CD4-positive, alpha-beta T cell (primary cell): Measurements from ENCODE around the gene ADGRV1. TPM values are rescaled to one million over a fixed set of nuclear protein-coding genes. Genes with fewer than 3 reads are reported as not detected.

ENCODE experiments used
- ATAC-seq: fragments of 200-7000 bp; cut with Tn5 transposase; one replicate; pipeline ENCODE4 v1.10.0; 2022; ENCODE audit warnings: mild to moderate bottlenecking; ENCODE audit not compliant: poor library complexity
- CTCF ChIA-PET: fragments of 350-600 bp; sonication (Branson Sonifier 250); formaldehyde crosslinking; loops from one replicate; lab custom pipeline; 2021; ENCODE audit warnings: antibody characterized with exemption, inconsistent platforms; lab: Charles Lee
- POLR2A ChIA-PET: fragments of 350-600 bp; sonication (Branson Sonifier 250); formaldehyde crosslinking; loops from one replicate; lab custom pipeline; 2021; ENCODE audit warnings: antibody characterized with exemption, inconsistent platforms; lab: Charles Lee
- DNase-seq, 14 experiments: peaks; one replicate each; pipeline ENCODE4 v3.0.0-alpha.2; 2013 to 2020; ENCODE audit warnings: mixed read lengths in 2 of 14
- H3K27ac ChIP-seq, 2 donors: one replicate each; pipeline versions ENCODE4 v1.5.1 to v1.7.0; 2013; ENCODE audit warnings: low read length in 2 of 2, low read depth in 1 of 2, mild to moderate bottlenecking in 1 of 2
- H3K27me3 ChIP-seq, 2 experiments: 1 replicate in 1 of 2; 2 replicates in 1 of 2; pipeline versions ENCODE4 v1.6.1 to v1.7.0; 2013; ENCODE audit warnings: low read length in 2 of 2, control low read depth in 1 of 2, mild to moderate bottlenecking in 1 of 2, moderate library complexity in 1 of 2; ENCODE audit not compliant: insufficient read depth in 2 of 2, control insufficient read depth in 1 of 2
- H3K36me3 ChIP-seq: one replicate; pipeline ENCODE4 v1.6.1; 2013; ENCODE audit warnings: low read length, control low read depth; ENCODE audit not compliant: insufficient read depth
- H3K4me1 ChIP-seq: one replicate; pipeline ENCODE4 v1.6.1; 2013; ENCODE audit warnings: low read length, control low read depth; ENCODE audit not compliant: insufficient read depth
- H3K4me3 ChIP-seq: one replicate; pipeline ENCODE4 v1.5.1; 2013; ENCODE audit warnings: mild to moderate bottlenecking, low read length, moderate library complexity
- H3K9me3 ChIP-seq, 2 experiments: 1 replicate in 1 of 2; 2 replicates in 1 of 2; pipeline versions ENCODE4 v1.6.1 to v1.7.0; 2013; ENCODE audit warnings: low read length in 2 of 2, mild to moderate bottlenecking in 2 of 2, control low read depth in 1 of 2, moderate library complexity in 1 of 2; ENCODE audit not compliant: control insufficient read depth in 1 of 2, insufficient read depth in 1 of 2
- H3K27ac Mint-ChIP-seq: one replicate; pipeline ENCODE4 v1.8.0; 2020; ENCODE audit warnings: mixed read lengths
- H3K27me3 Mint-ChIP-seq: one replicate; pipeline ENCODE4 v1.8.0; 2021; ENCODE audit warnings: mixed read lengths
- H3K36me3 Mint-ChIP-seq: one replicate; pipeline ENCODE4 v1.8.0; 2021; ENCODE audit warnings: low read depth, mixed read lengths
- H3K4me1 Mint-ChIP-seq: one replicate; pipeline ENCODE4 v1.8.0; 2021; ENCODE audit warnings: low read depth, mixed read lengths
- H3K4me3 Mint-ChIP-seq: one replicate; pipeline ENCODE4 v1.8.0; 2020; ENCODE audit warnings: mild to moderate bottlenecking, mixed read lengths
- H3K9me3 Mint-ChIP-seq: one replicate; pipeline ENCODE4 v1.8.0; 2020; ENCODE audit warnings: mixed read lengths
- CTCF ChIP-seq: fragments of 200-600 bp; IDR thresholded peaks from one replicate; pipeline ENCODE4 v1.8.0; 2022; ENCODE audit warnings: antibody characterized with exemption, mild to moderate bottlenecking
- intact Hi-C, 2 experiments: fragments of 100-400 bp; cut with DNase I in 1 of 2; cut with micrococcal nuclease in 1 of 2; formaldehyde crosslinking; loops; one replicate each; pipeline versions ENCODE4 v1.15.1 to v1.9.0; 2023 to 2025; cut with DNase I, micrococcal nuclease
- total RNA-seq, 174 experiments: library from RNA in 2 of 174; stranded (reverse) in 2 of 174; gene quantifications; one replicate each; pipeline ENCODE4 v1.2.3 and lab custom pipeline; 2021 to 2026

ADGRV1 gene
- total RNA-seq, 2 experiments from 2014 or later: 0.81 to 1.2 TPM

DNA sequence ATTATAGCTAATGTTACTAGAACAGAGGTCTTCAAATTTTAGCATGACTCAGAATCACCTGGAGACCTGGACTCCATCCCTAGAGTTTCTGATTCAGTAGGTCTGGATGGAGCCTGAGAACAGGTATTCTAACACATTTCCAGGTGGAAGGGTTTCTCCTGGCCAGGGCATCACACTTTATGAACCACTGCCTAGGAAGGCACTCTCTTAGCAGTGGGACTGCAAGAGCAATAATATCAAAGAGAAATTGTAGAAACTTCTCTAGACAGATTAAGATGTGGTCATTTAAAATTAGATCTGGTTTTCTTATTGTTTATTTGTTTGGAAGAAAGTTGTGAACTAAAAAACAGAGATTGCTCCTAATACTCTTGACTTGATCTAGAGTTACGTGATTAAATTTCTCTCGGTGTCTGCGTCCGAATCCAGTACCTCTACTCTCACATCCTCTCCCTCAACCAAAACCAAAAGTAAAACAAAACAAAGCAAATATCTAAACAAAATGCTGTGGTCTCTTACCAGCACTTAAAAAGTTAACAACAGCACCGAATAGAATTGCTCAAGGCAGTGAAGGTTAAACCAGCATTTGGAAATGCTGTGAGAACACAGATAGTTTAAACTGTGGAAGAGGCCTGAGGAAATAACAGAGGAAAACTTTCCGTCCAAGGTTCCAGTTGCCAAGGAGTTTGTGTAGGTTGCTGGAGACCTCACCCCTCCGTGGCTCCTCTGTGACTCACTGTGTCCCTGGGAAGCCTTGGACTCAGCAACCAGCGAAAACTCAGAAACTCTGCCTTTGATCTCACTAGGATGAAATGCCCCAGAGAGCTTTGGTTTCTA is 631.1 kb downstream of the ADGRV1 start:
- ATAC-seq: no peak
- CTCF ChIA-PET: no interaction called here
- Histone ChIP-seq H3K9me3 (no peaks in the 10 kb centered on the region), H3K27me3 (no peaks in the 10 kb centered on the region), H3K4me3 (no peak overlapping the region), H3K4me1 (no peaks in the 10 kb centered on the region), H3K27ac (no peak overlapping the region), H3K36me3 (no peaks in the 10 kb centered on the region)
- H3K27ac Mint-ChIP-seq: no peak overlapping the region
- no peak for TF ChIP-seq CTCF
- no peaks in the 10 kb centered on the region for H3K9me3 Mint-ChIP-seq
- H3K36me3 Mint-ChIP-seq: no peaks in the 10 kb centered on the region
- H3K27me3 Mint-ChIP-seq: peaks cover 16% of the 10 kb centered on the region
- H3K4me1 Mint-ChIP-seq: no peaks in the 10 kb centered on the region
- intact Hi-C loops: no loop called here
- no peak overlapping the region for H3K4me3 Mint-ChIP-seq
- POLR2A ChIA-PET: no interaction called here
- peak in 3 of 14 experiments; percentile 11 to 25 (median 14) for DNase-seq

DNA sequence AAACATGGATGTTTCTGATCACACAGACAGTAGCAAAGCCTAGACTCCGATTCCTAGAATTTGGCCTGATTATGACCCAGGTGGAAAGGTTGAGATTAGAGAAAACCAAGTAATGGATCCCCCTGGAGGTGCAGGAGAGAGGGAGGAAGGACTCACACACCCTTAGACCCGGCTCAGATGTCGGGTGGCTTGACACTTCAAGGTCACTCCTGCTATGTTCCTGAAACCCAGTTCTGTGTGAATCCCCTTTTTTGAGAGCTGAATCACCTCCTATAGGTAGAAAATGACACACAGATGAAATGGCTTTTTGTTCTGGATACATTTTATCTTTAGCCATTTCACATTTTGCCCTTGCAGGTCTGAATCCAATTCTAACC is 631.7 kb downstream of the ADGRV1 start:
- Mint-ChIP-seq H3K4me3 (no peak overlapping the region), H3K27ac (no peak overlapping the region), H3K27me3 (peaks cover 15% of the 10 kb centered on the region), H3K36me3 (no peaks in the 10 kb centered on the region), H3K4me1 (no peaks in the 10 kb centered on the region), H3K9me3 (no peaks in the 10 kb centered on the region)
- Histone ChIP-seq H3K27ac (no peak overlapping the region), H3K36me3 (no peaks in the 10 kb centered on the region), H3K27me3 (no peaks in the 10 kb centered on the region), H3K4me3 (no peak overlapping the region), H3K9me3 (no peaks in the 10 kb centered on the region), H3K4me1 (no peaks in the 10 kb centered on the region)
- CTCF ChIA-PET: no interaction called here
- POLR2A ChIA-PET: no interaction called here
- DNase-seq: peak in 1 of 14 experiments; percentile 11
- no peak for TF ChIP-seq CTCF
- no peak for ATAC-seq
- intact Hi-C loops: no loop called here

DNA sequence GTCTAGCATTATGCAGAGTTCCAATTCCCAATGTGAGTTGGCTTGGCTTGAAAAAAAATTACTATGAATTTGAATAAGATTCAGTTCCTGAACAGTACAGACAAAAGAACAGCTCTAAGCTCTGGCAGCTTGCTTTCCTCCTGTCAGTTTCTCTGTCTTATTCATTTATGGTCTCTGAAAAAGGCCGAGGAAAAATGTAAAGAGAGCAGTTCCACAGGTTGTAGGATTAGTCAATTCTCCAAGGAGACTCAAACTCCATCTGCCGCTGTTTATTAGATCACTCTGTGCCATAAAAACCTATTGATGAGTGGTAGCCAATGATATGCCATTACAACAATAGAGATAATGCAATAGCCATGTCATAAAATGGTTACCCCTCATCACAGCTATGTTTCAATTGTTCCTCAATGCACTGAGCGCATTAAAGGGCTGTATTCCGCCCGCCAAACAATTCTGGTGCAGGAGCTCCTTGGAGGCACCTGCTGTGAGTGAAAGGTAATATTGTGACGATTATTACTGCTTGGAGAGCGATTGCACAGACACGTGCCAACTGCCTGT is 636.3 kb downstream of the ADGRV1 start:
- no peak overlapping the region for H3K27ac Mint-ChIP-seq
- no peak for TF ChIP-seq CTCF
- peaks cover 8% of the 10 kb centered on the region for H3K27me3 Mint-ChIP-seq
- H3K27ac ChIP-seq: no peak overlapping the region
- no peak overlapping the region for H3K4me3 Mint-ChIP-seq
- no peaks in the 10 kb centered on the region for H3K36me3 Mint-ChIP-seq
- no peaks in the 10 kb centered on the region for H3K27me3 ChIP-seq
- intact Hi-C loops: no loop called here
- H3K9me3 ChIP-seq: no peaks in the 10 kb centered on the region
- H3K4me1 ChIP-seq: no peaks in the 10 kb centered on the region
- POLR2A ChIA-PET: no interaction called here
- H3K36me3 ChIP-seq: no peaks in the 10 kb centered on the region
- no peaks in the 10 kb centered on the region for H3K4me1 Mint-ChIP-seq
- ATAC-seq (no peak), DNase-seq (no peak)
- no peak overlapping the region for H3K4me3 ChIP-seq
- no peaks in the 10 kb centered on the region for H3K9me3 Mint-ChIP-seq
- CTCF ChIA-PET: no interaction called here
